GM12872 (cell line): ENCODE measurements around the gene MAN2A1.

Experiments used
- CTCF ChIP-seq: IDR thresholded peaks from 3 replicates; pipeline ENCODE4 v1.5.1; 2011; ENCODE audit warnings: low read depth, mild to moderate bottlenecking, low read length, moderate library complexity; ENCODE audit not compliant: insufficient read depth

Gene MAN2A1

GRCh38 chr5:109910874-109911273 is 221.1 kb downstream of the MAN2A1 start:
- no peak for TF ChIP-seq CTCF

GRCh38 chr5:109911731-109912130 is 222.0 kb downstream of the MAN2A1 start:
- TF ChIP-seq CTCF: no peak

- no peak for TF ChIP-seq CTCF
Observed at GRCh38 chr5:109914906-109915305, 225.2 kb downstream of the MAN2A1 start.

GRCh38 chr5:109916481-109917153 is 226.9 kb downstream of the MAN2A1 start:
- TF ChIP-seq CTCF: no peak
